Fibroblast of lung (primary cell): ENCODE data around the gene ROR2.

Experiments used
- EZH2 ChIP-seq: IDR thresholded peaks from 2 replicates; pipeline ENCODE4 v1.5.1; 2012; ENCODE audit warnings: low read length, control low read depth, mild to moderate bottlenecking; ENCODE audit errors: missing control alignments
- TF ChIP-seq, protein P1 (sequence below), 2 donors: IDR thresholded peaks in 1 of 2; conservative IDR thresholded peaks in 1 of 2; 1 replicate in 1 of 2; 2 replicates in 1 of 2; pipeline ENCODE4 v1.5.1; 2011 to 2012; ENCODE audit warnings: low read length in 2 of 2, control low read depth in 1 of 2, inconsistent platforms in 1 of 2, low read depth in 1 of 2, mild to moderate bottlenecking in 1 of 2

- TF ChIP-seq, protein P1, sequence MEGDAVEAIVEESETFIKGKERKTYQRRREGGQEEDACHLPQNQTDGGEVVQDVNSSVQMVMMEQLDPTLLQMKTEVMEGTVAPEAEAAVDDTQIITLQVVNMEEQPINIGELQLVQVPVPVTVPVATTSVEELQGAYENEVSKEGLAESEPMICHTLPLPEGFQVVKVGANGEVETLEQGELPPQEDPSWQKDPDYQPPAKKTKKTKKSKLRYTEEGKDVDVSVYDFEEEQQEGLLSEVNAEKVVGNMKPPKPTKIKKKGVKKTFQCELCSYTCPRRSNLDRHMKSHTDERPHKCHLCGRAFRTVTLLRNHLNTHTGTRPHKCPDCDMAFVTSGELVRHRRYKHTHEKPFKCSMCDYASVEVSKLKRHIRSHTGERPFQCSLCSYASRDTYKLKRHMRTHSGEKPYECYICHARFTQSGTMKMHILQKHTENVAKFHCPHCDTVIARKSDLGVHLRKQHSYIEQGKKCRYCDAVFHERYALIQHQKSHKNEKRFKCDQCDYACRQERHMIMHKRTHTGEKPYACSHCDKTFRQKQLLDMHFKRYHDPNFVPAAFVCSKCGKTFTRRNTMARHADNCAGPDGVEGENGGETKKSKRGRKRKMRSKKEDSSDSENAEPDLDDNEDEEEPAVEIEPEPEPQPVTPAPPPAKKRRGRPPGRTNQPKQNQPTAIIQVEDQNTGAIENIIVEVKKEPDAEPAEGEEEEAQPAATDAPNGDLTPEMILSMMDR (conservative IDR thresholded peaks at IDR 0.05 in 1 of 2, IDR thresholded peaks at IDR 0.05 in 1 of 2; ENCODE audit: low read depth in 1 of 2, low read length in 2 of 2): no peak
- TF ChIP-seq EZH2: no peak
Measured at GRCh38 chr9:91716239-91716638, 233.8 kb downstream of the ROR2 start.
